Kidney capillary endothelial cell (primary cell): Measurements from ENCODE around the gene SLC17A2.
"Not testable (repeated sequence)": the region's sequence is repeated elsewhere in the genome, so short reads cannot be mapped to it uniquely, and the experiment has no call there.

Experiments
- DNase-seq: peaks from one replicate; pipeline ENCODE4 v3.0.0-alpha.2; 2018; ENCODE audit warnings: low spot score

SLC17A2 gene

GRCh38 chr6:25951296-25952032 is 21.0 kb upstream of the SLC17A2 start:
- DNase-seq = no peak

- no peak for DNase-seq
Observed at GRCh38 chr6:25950297-25950696, 19.8 kb upstream of the SLC17A2 start.

- no peak for DNase-seq
Observed at GRCh38 chr6:25949695-25950094, 19.2 kb upstream of the SLC17A2 start.

- not testable (repeated sequence) for DNase-seq
Observed at GRCh38 chr6:25947492-25947891, 17.0 kb upstream of the SLC17A2 start.

- no peak for DNase-seq
Observed at GRCh38 chr6:25946631-25947030, 16.1 kb upstream of the SLC17A2 start.

GRCh38 chr6:25945738-25946137 is 15.2 kb upstream of the SLC17A2 start:
- DNase-seq = not testable (repeated sequence)

GRCh38 chr6:25944688-25945574 is 14.4 kb upstream of the SLC17A2 start:
- DNase-seq = no peak

- DNase-seq = no peak
Observed at GRCh38 chr6:25943887-25944286, 13.4 kb upstream of the SLC17A2 start.

GRCh38 chr6:25942561-25943147 is 12.2 kb upstream of the SLC17A2 start:
- no peak for DNase-seq

- DNase-seq = no peak
Observed at GRCh38 chr6:25939593-25939992, 9.1 kb upstream of the SLC17A2 start.

- DNase-seq = no peak
Observed at GRCh38 chr6:25935953-25936352, 5.5 kb upstream of the SLC17A2 start.

GRCh38 chr6:25934735-25935313 is 4.3 kb upstream of the SLC17A2 start:
- DNase-seq = no peak

GRCh38 chr6:25934156-25934555 is 3.7 kb upstream of the SLC17A2 start:
- DNase-seq = no peak

GRCh38 chr6:25931411-25931709 is 869 bp upstream of the SLC17A2 start:
- DNase-seq = no peak

- DNase-seq = not testable (repeated sequence)
Observed at GRCh38 chr6:25929785-25930184, 706 bp downstream of the SLC17A2 start.

- DNase-seq = no peak
Observed at GRCh38 chr6:25928562-25929324, 1.7 kb downstream of the SLC17A2 start.

- DNase-seq = no peak
Observed at GRCh38 chr6:25927756-25928216, 2.7 kb downstream of the SLC17A2 start.

GRCh38 chr6:25927178-25927577 is 3.3 kb downstream of the SLC17A2 start:
- DNase-seq = no peak

GRCh38 chr6:25925876-25926275 is 4.6 kb downstream of the SLC17A2 start:
- DNase-seq = no peak

GRCh38 chr6:25922301-25922700 is 8.2 kb downstream of the SLC17A2 start:
- no peak for DNase-seq

- DNase-seq = no peak
Observed at GRCh38 chr6:25921525-25922203, 8.8 kb downstream of the SLC17A2 start.
